Measurements from ENCODE around the gene PTPRZ1. TPM values are rescaled to one million over a fixed set of nuclear protein-coding genes. Genes with fewer than 3 reads are reported as not detected.

The PTPRZ1 gene
- total RNA-seq, 3 donors from 2014 or later (not counting 1 experiment from before 2014, with no cell fraction given): not detected

DNA sequence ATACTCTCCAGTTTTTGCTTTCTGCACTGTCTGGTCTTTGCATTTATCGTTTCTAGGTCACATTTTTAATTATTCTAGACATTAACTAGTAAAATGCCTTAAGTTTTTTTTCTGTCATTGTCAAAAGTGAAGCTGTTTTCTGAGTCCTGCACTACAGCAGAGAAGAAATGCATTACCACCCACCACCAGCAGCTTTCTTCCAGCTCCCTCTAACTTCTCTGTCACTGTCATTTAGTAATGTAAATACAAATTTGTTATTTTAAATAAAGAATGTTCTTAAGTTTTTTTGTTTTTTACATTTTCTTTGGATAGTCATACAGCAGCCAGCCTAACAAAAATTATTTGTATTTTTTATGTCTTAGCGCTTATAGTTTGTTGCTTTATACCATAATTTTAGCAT, 18.8 kb downstream of the PTPRZ1 start:
- Histone ChIP-seq H3K4me1 (ENCODE audit: control insufficient read depth, insufficient read depth, low read length) (no peaks in the 10 kb centered on the region), H3K27me3 (ENCODE audit: control insufficient read depth, insufficient read depth, low read length) (no peaks in the 10 kb centered on the region), H3K36me3 (ENCODE audit: control insufficient read depth, insufficient read depth, low read length) (no peaks in the 10 kb centered on the region), H3K9me3 (ENCODE audit: control insufficient read depth, insufficient read depth, low read length) (no peaks in the 10 kb centered on the region), H3K27ac (ENCODE audit: low read length) (no peak overlapping the region), H3K4me3 (ENCODE audit: low read length) (no peak overlapping the region)
- no peak for TF ChIP-seq CTCF (IDR thresholded peaks at IDR 0.05)
- peaks cover 0 to 2% of the 10 kb centered on the region in 2 donors for H3K9me3 Mint-ChIP-seq
- H3K4me3 Mint-ChIP-seq: no peak overlapping the region
- H3K27ac Mint-ChIP-seq: no peak overlapping the region
- no peaks in the 10 kb centered on the region for H3K4me1 Mint-ChIP-seq
- no peaks in the 10 kb centered on the region for H3K27me3 Mint-ChIP-seq (ENCODE audit: low read depth in 2 of 2)
- ATAC-seq: no peak
- 86% methylated on average over 2 of the region's 2 CpGs for WGBS (ENCODE audit: insufficient coverage)
- no peaks in the 10 kb centered on the region for H3K36me3 Mint-ChIP-seq
- intact Hi-C loops (cut with micrococcal nuclease): no loop called here
- DNase-seq: no peak

GRCh38 chr7:121901026-121901425, 28.1 kb downstream of the PTPRZ1 start:
- H3K9me3 Mint-ChIP-seq: peaks cover 2 to 7% of the 10 kb centered on the region in 2 donors
- WGBS (ENCODE audit: insufficient coverage): 86% methylated on average over 1 of the region's 2 CpGs

GRCh38 chr7:121904120-121904519, 31.2 kb downstream of the PTPRZ1 start:
- H3K4me1 Mint-ChIP-seq: no peaks in the 10 kb centered on the region
- H3K4me3 ChIP-seq (ENCODE audit: low read length): no peak overlapping the region

More at GRCh38 chr7:121901026-121901425, 28.1 kb downstream of the PTPRZ1 start:
- Histone ChIP-seq H3K4me1 (ENCODE audit: control insufficient read depth, insufficient read depth, low read length) (no peaks in the 10 kb centered on the region), H3K4me3 (ENCODE audit: low read length) (no peak overlapping the region), H3K27ac (ENCODE audit: low read length) (no peak overlapping the region), H3K36me3 (ENCODE audit: control insufficient read depth, insufficient read depth, low read length) (no peaks in the 10 kb centered on the region), H3K27me3 (ENCODE audit: control insufficient read depth, insufficient read depth, low read length) (no peaks in the 10 kb centered on the region), H3K9me3 (ENCODE audit: control insufficient read depth, insufficient read depth, low read length) (no peaks in the 10 kb centered on the region)
- Mint-ChIP-seq H3K4me1 (no peaks in the 10 kb centered on the region), H3K27me3 (ENCODE audit: low read depth in 2 of 2) (no peaks in the 10 kb centered on the region), H3K36me3 (no peaks in the 10 kb centered on the region), H3K4me3 (no peak overlapping the region), H3K27ac (no peak overlapping the region)
- ATAC-seq (no peak), DNase-seq (no peak)
- no peak for TF ChIP-seq CTCF (IDR thresholded peaks at IDR 0.05)
- intact Hi-C loops (cut with micrococcal nuclease): no loop called here

More at GRCh38 chr7:121904120-121904519, 31.2 kb downstream of the PTPRZ1 start:
- Mint-ChIP-seq H3K36me3 (no peaks in the 10 kb centered on the region), H3K9me3 (peaks cover 2 to 4% of the 10 kb centered on the region in 2 donors), H3K27me3 (ENCODE audit: low read depth in 2 of 2) (no peaks in the 10 kb centered on the region), H3K27ac (no peak overlapping the region), H3K4me3 (no peak overlapping the region)
- WGBS (ENCODE audit: insufficient coverage): 84% methylated on average over 2 of the region's 2 CpGs
- Histone ChIP-seq H3K27me3 (ENCODE audit: control insufficient read depth, insufficient read depth, low read length) (no peaks in the 10 kb centered on the region), H3K36me3 (ENCODE audit: control insufficient read depth, insufficient read depth, low read length) (no peaks in the 10 kb centered on the region), H3K9me3 (ENCODE audit: control insufficient read depth, insufficient read depth, low read length) (no peaks in the 10 kb centered on the region), H3K4me1 (ENCODE audit: control insufficient read depth, insufficient read depth, low read length) (no peaks in the 10 kb centered on the region), H3K27ac (ENCODE audit: low read length) (no peak overlapping the region)
- TF ChIP-seq CTCF (IDR thresholded peaks at IDR 0.05): no peak
- DNase-seq: no peak
- ATAC-seq: no peak
- intact Hi-C loops (cut with micrococcal nuclease): no loop called here

Data from natural killer cell (primary cell).